GM19468 (cell line): ENCODE data around the gene ATP5IF1.

Experiments
- ATAC-seq: cut with Tn5 transposase; IDR thresholded peaks from one replicate; pipeline ENCODE4 v1.9.1; 2021; ENCODE audit warnings: mild to moderate bottlenecking, moderate library complexity, moderate number of reproducible peaks; ENCODE audit not compliant: unreplicated experiment; ENCODE audit errors: extremely low read depth

The ATP5IF1 gene

GRCh38 chr1:28235755-28236655, at the start of gene ATP5IF1:
ATP5IF1 (plus strand) TSS chr1:28236124; CDS start chr1:28236184, 60 bp downstream.
- ATAC-seq = peak; percentile 52

- no peak for ATAC-seq
Observed at GRCh38 chr1:28190337-28190979, 45.5 kb upstream of the ATP5IF1 start.

- ATAC-seq = no peak
Observed at GRCh38 chr1:28190996-28191645, 44.8 kb upstream of the ATP5IF1 start.

GRCh38 chr1:28193701-28194161, 42.2 kb upstream of the ATP5IF1 start:
- ATAC-seq = no peak

- no peak for ATAC-seq
Observed at GRCh38 chr1:28194326-28195035, 41.4 kb upstream of the ATP5IF1 start.

- ATAC-seq = no peak
Observed at GRCh38 chr1:28195780-28196179, 40.1 kb upstream of the ATP5IF1 start.

GRCh38 chr1:28196330-28196729, 39.6 kb upstream of the ATP5IF1 start:
- ATAC-seq = no peak

- no peak for ATAC-seq
Observed at GRCh38 chr1:28197682-28198415, 38.1 kb upstream of the ATP5IF1 start.

GRCh38 chr1:28199328-28200233, 36.3 kb upstream of the ATP5IF1 start:
- ATAC-seq = peak; percentile 49

GRCh38 chr1:28200234-28200873, 35.6 kb upstream of the ATP5IF1 start:
- ATAC-seq = no peak

GRCh38 chr1:28205243-28205642, 30.7 kb upstream of the ATP5IF1 start:
- no peak for ATAC-seq

- no peak for ATAC-seq
Observed at GRCh38 chr1:28208818-28209441, 27.0 kb upstream of the ATP5IF1 start.

GRCh38 chr1:28209700-28210099, 26.2 kb upstream of the ATP5IF1 start:
- no peak for ATAC-seq

- no peak for ATAC-seq
Observed at GRCh38 chr1:28213315-28213714, 22.6 kb upstream of the ATP5IF1 start.

- no peak for ATAC-seq
Observed at GRCh38 chr1:28229089-28229488, 6.8 kb upstream of the ATP5IF1 start.

GRCh38 chr1:28229996-28230395, 5.9 kb upstream of the ATP5IF1 start:
- no peak for ATAC-seq

- ATAC-seq = peak; percentile 57
Observed at GRCh38 chr1:28232558-28233263, 3.2 kb upstream of the ATP5IF1 start, which contains the start of gene DNAJC8. DNAJC8 (minus strand) TSS chr1:28233029; CDS start chr1:28232998, 31 bp downstream.
